Heart left ventricle (tissue), 16 donors: Measurements from ENCODE around the gene AKAP13. TPM values are rescaled to one million over a fixed set of nuclear protein-coding genes. Genes with fewer than 3 reads are reported as not detected.

Experiments used
- ATAC-seq, 4 donors: fragments of 200-7000 bp; cut with Tn5 transposase; one replicate each; pipeline ENCODE4 v1.9.1; 2020 to 2022; ENCODE audit warnings: moderate library complexity in 4 of 4, mild to moderate bottlenecking in 3 of 4, moderate number of reproducible peaks in 1 of 4
- DNase-seq, 5 donors: peaks; one replicate each; pipeline ENCODE4 v3.0.0-alpha.2; 2020
- H3K27ac ChIP-seq, 12 donors: fragments of 200-600 bp; sonication (generic) in 4 of 12; one replicate each; pipeline versions ENCODE4 v1.5.0 to v1.8.0; 2016 to 2022; ENCODE audit warnings: mild to moderate bottlenecking in 2 of 12
- H3K27me3 ChIP-seq, 9 donors: fragments of 200-600 bp; sonication (generic) in 2 of 9; one replicate each; pipeline versions ENCODE4 v1.5.1 to v1.8.0; 2016 to 2022; ENCODE audit warnings: mild to moderate bottlenecking in 3 of 9
- H3K36me3 ChIP-seq, 9 donors: fragments of 200-600 bp; sonication (generic) in 2 of 9; one replicate each; pipeline versions ENCODE4 v1.5.0 to v1.8.0; 2018 to 2022; ENCODE audit warnings: mild to moderate bottlenecking in 2 of 9
- H3K4me1 ChIP-seq, 12 donors: fragments of 200-600 bp; sonication (generic) in 4 of 12; one replicate each; pipeline versions ENCODE4 v1.5.0 to v1.8.0; 2016 to 2022; ENCODE audit warnings: mild to moderate bottlenecking in 3 of 12
- H3K4me3 ChIP-seq, 12 donors: fragments of 200-600 bp; sonication (generic) in 4 of 12; one replicate each; pipeline versions ENCODE4 v1.5.0 to v1.8.0; 2017 to 2022; ENCODE audit warnings: mild to moderate bottlenecking in 9 of 12, moderate library complexity in 4 of 12
- H3K9me3 ChIP-seq, 12 donors: fragments of 200-600 bp; sonication (generic) in 4 of 12; one replicate each; pipeline versions ENCODE4 v1.5.0 to v1.8.0; 2016 to 2022; ENCODE audit warnings: mild to moderate bottlenecking in 1 of 12
- CTCF ChIP-seq, 12 donors: fragments of 200-600 bp; sonication (generic) in 4 of 12; IDR thresholded peaks; one replicate each; pipeline versions ENCODE4 v1.5.0 to v1.8.0; 2018 to 2022; ENCODE audit warnings: antibody characterized with exemption in 12 of 12, mild to moderate bottlenecking in 5 of 12
- POLR2A ChIP-seq, 2 donors: fragments of 450-650 bp; IDR thresholded peaks; one replicate each; pipeline ENCODE4 v1.6.1; 2017; ENCODE audit warnings: antibody characterized with exemption in 2 of 2, mild to moderate bottlenecking in 2 of 2, moderate library complexity in 2 of 2
- WGBS, 4 donors: extraction: QIAGEN DNeasy Blood & Tissue Kit in 2 of 4; methylation state at CpG; one replicate each; pipeline versions ENCODE4 v1.1.5 to v1.1.7; 2013 to 2018; 5-methylcytosine and 5-hydroxymethylcytosine counted together
- intact Hi-C, 10 donors: fragments of 100-400 bp; cut with DNase I; formaldehyde crosslinking; loops; one replicate each; pipeline versions ENCODE4 v1.11.1 to v1.14.2; 2022
- polyA plus RNA-seq, 2 donors: library from polyadenylated mRNA; stranded (reverse); fragments of 200-250 nt; gene quantifications; one replicate each; pipeline ENCODE4 v1.2.3, GENCODE V29; 2013
- total RNA-seq, 9 donors: library from RNA; depleted of rRNA in 2 of 9; stranded (reverse); fragments of >200 nt in 2 of 9; fragmentation: NEBNext Ultra II Directional in 3 of 9; extraction: Animal tissue kit (Norgen Biotek cat#: 25700) in 3 of 9; gene quantifications; one replicate each; pipeline versions ENCODE4 v1.1.0 to v1.2.4, GENCODE V29; 2016 to 2023
- donor health status: ischemic (EF 13 %, LVEDD 7.1; RV severe dilation, severe dysfunction).
- donor health status: healthy with polysubstance abuse.
- donor health status: DM: no; HTN: yes; CAD: no.
- donor health status: DM: no; HTN: no; CAD: no.
- donor health status: ischemic (EF 25% LVEDD 6.9; RV normal size, moderate dysfunction).
- donor health status: ischemic (EF 25% LVEDD 5.7; RV mildly dilated, moderate dysfunction).
- donor health status: healthy.
- donor health status: DM: yes; HTN: yes; CAD: no.
- donor health status: ischemic (EF 35%, LVEDD 5.7; RV mildly dilated, moderate dysfunction).
- donor health status: nonischemic (EF 11% LVEDD 7.7; RV severe dilation, severe dysfunction).
- donor health status: DM: yes; HTN: yes; CAD: no.
- donor health status: PGD.
- donor health status: ischemic (EF 29% LVEDD 5.4; RV normal size, mild dysfunction).
- donor health status: nonischemic (EF 23%, LVEDD 6.1; RV moderate dilation, normal function).

The AKAP13 gene
- total and polyA plus RNA-seq, 11 donors = 124 to 598 (median 340) TPM

- WGBS, 4 donors = 3 to 14% (median 8%) methylated on average over 5 of the region's 5 CpGs
- ATAC-seq = peak; percentile 56 to 89 (median 82)
- Histone ChIP-seq H3K27me3 (no peaks in the 10 kb centered on the region), H3K4me1 (peaks cover 2 to 78% (median 42%) of the 10 kb centered on the region in 12 donors), H3K27ac (peak overlapping the region; percentile 33 to 86 (median 66)), H3K4me3 (no peak overlapping the region), H3K9me3 (no peaks in the 10 kb centered on the region), H3K36me3 (peaks cover 0 to 78% (median 51%) of the 10 kb centered on the region in 9 donors)
- intact Hi-C loops = no loop called here
- TF ChIP-seq POLR2A (IDR thresholded peaks at IDR 0.05) (no peak), CTCF (IDR thresholded peaks at IDR 0.05) (no peak)
- peak in 2 of 5 donors; percentile 51 to 52 for DNase-seq
Measured at GRCh38 chr15:85649372-85649771, 269.0 kb downstream of the AKAP13 start.

- ATAC-seq (no peak), DNase-seq (no peak)
- 72 to 81% (median 78%) methylated on average over 10 of the region's 10 CpGs for WGBS, 4 donors
- Histone ChIP-seq H3K36me3 (peaks cover 0 to 84% (median 51%) of the 10 kb centered on the region in 9 donors), H3K27me3 (no peaks in the 10 kb centered on the region), H3K4me1 (peaks cover 2 to 61% (median 36%) of the 10 kb centered on the region in 12 donors), H3K27ac (peak overlapping the region in 5 of 12 donors; percentile 41 to 68 (median 51)), H3K9me3 (no peaks in the 10 kb centered on the region), H3K4me3 (no peak overlapping the region)
- TF ChIP-seq CTCF (IDR thresholded peaks at IDR 0.05) (no peak), POLR2A (IDR thresholded peaks at IDR 0.05) (no peak)
- intact Hi-C loops = no loop called here
Measured at GRCh38 chr15:85651548-85651947, 271.1 kb downstream of the AKAP13 start.

GRCh38 chr15:85652457-85652856 lies 272.1 kb downstream of the AKAP13 start:
- TF ChIP-seq POLR2A (IDR thresholded peaks at IDR 0.05) = no peak
- TF ChIP-seq CTCF (IDR thresholded peaks at IDR 0.05) = no peak
- no peak for DNase-seq
- Histone ChIP-seq H3K27ac (peak overlapping the region in 9 of 12 donors; percentile 28 to 68 (median 41)), H3K36me3 (peaks cover 0 to 84% (median 51%) of the 10 kb centered on the region in 9 donors), H3K9me3 (no peaks in the 10 kb centered on the region), H3K27me3 (no peaks in the 10 kb centered on the region), H3K4me3 (no peak overlapping the region), H3K4me1 (peaks cover 2 to 61% (median 36%) of the 10 kb centered on the region in 12 donors)
- 54 to 72% (median 60%) methylated on average over 4 of the region's 4 CpGs for WGBS, 4 donors
- no peak for ATAC-seq
- intact Hi-C loops = no loop called here

GRCh38 chr15:85657132-85657531 lies 276.7 kb downstream of the AKAP13 start:
- Histone ChIP-seq H3K9me3 (no peaks in the 10 kb centered on the region), H3K27me3 (no peaks in the 10 kb centered on the region), H3K36me3 (peaks cover 0 to 100% (median 94%) of the 10 kb centered on the region in 9 donors), H3K27ac (no peak overlapping the region), H3K4me3 (no peak overlapping the region), H3K4me1 (peaks cover 0 to 41% (median 17%) of the 10 kb centered on the region in 12 donors)
- intact Hi-C loops = no loop called here
- WGBS, 4 donors = 39 to 100% (median 49%) methylated on average over 1 of the region's 1 CpG
- ATAC-seq (no peak), DNase-seq (no peak)
- TF ChIP-seq POLR2A (IDR thresholded peaks at IDR 0.05) = no peak
- TF ChIP-seq CTCF (IDR thresholded peaks at IDR 0.05) = no peak
